ENCODE measurements around the gene MAP6. TPM values are rescaled to one million over a fixed set of nuclear protein-coding genes. Genes with fewer than 3 reads are reported as not detected.

MAP6 gene
- total RNA-seq, 6 experiments from 2014 or later: 0.53 to 4.3 (median 0.96) TPM

GRCh38 chr11:75567971-75568370 is 100.9 kb downstream of the MAP6 start:
- H3K9me3 Mint-ChIP-seq: no peaks in the 10 kb centered on the region
- H3K27me3 Mint-ChIP-seq (ENCODE audit: insufficient read depth): peaks cover 5% of the 10 kb centered on the region
- H3K36me3 Mint-ChIP-seq (ENCODE audit: low read depth): peaks cover 59% of the 10 kb centered on the region
- H3K27ac Mint-ChIP-seq: peak overlapping the region; percentile 59
- TF ChIP-seq CTCF (IDR thresholded peaks at IDR 0.05): no peak
- peaks cover 35% of the 10 kb centered on the region for H3K4me1 Mint-ChIP-seq (ENCODE audit: low read depth)
- DNase-seq: no peak
- peak overlapping the region; percentile 50 for H3K4me3 Mint-ChIP-seq

- no peak for TF ChIP-seq CTCF (IDR thresholded peaks at IDR 0.05)
- Mint-ChIP-seq H3K27ac (no peak overlapping the region), H3K4me1 (ENCODE audit: low read depth) (peaks cover 36% of the 10 kb centered on the region), H3K9me3 (peaks cover 4% of the 10 kb centered on the region; the same call in 1 of the 2 replicates), H3K4me3 (no peak overlapping the region), H3K27me3 (ENCODE audit: insufficient read depth) (peaks cover 9% of the 10 kb centered on the region), H3K36me3 (ENCODE audit: low read depth) (peaks cover 57% of the 10 kb centered on the region)
- DNase-seq: no peak
These were observed 102.0 kb downstream of the MAP6 start for GRCh38 chr11:75566763-75567279.

GRCh38 chr11:75565916-75566762 is 102.7 kb downstream of the MAP6 start:
- no peak for TF ChIP-seq CTCF (IDR thresholded peaks at IDR 0.05)
- H3K4me1 Mint-ChIP-seq (ENCODE audit: low read depth): peaks cover 43% of the 10 kb centered on the region
- peaks cover 4% of the 10 kb centered on the region; the same call in 1 of the 2 replicates for H3K9me3 Mint-ChIP-seq
- H3K27me3 Mint-ChIP-seq (ENCODE audit: insufficient read depth): peaks cover 9% of the 10 kb centered on the region
- peak overlapping the region; percentile 99 for H3K27ac Mint-ChIP-seq
- H3K4me3 Mint-ChIP-seq: peak overlapping the region; percentile 99
- H3K36me3 Mint-ChIP-seq (ENCODE audit: low read depth): peaks cover 55% of the 10 kb centered on the region
- no peak for DNase-seq

- TF ChIP-seq CTCF (IDR thresholded peaks at IDR 0.05): no peak
- peaks cover 7% of the 10 kb centered on the region for H3K27me3 Mint-ChIP-seq (ENCODE audit: insufficient read depth)
- H3K4me3 Mint-ChIP-seq: peak overlapping the region; percentile 99
- peaks cover 50% of the 10 kb centered on the region for H3K36me3 Mint-ChIP-seq (ENCODE audit: low read depth)
- H3K9me3 Mint-ChIP-seq: peaks cover 4% of the 10 kb centered on the region; the same call in 1 of the 2 replicates
- peak overlapping the region; percentile 99 for H3K27ac Mint-ChIP-seq
- peaks cover 51% of the 10 kb centered on the region for H3K4me1 Mint-ChIP-seq (ENCODE audit: low read depth)
- DNase-seq: peak; percentile 82
These were observed 103.5 kb downstream of the MAP6 start for GRCh38 chr11:75565221-75565814.

- Mint-ChIP-seq H3K4me1 (ENCODE audit: low read depth) (peaks cover 63% of the 10 kb centered on the region), H3K27me3 (ENCODE audit: insufficient read depth) (peaks cover 7% of the 10 kb centered on the region), H3K9me3 (peaks cover 4% of the 10 kb centered on the region; the same call in 1 of the 2 replicates), H3K36me3 (ENCODE audit: low read depth) (peaks cover 50% of the 10 kb centered on the region), H3K27ac (peak overlapping the region; percentile 99), H3K4me3 (peak overlapping the region; percentile 99)
- DNase-seq: peak; percentile 88
- peak; percentile 81 for TF ChIP-seq CTCF (IDR thresholded peaks at IDR 0.05)
These were observed 104.8 kb downstream of the MAP6 start for GRCh38 chr11:75563978-75564552.
